ENCODE data around the gene CLEC16A.
A peak's percentile ranks its signal among the peaks of the same experiment; 100 is the strongest.

The CLEC16A gene

DNA sequence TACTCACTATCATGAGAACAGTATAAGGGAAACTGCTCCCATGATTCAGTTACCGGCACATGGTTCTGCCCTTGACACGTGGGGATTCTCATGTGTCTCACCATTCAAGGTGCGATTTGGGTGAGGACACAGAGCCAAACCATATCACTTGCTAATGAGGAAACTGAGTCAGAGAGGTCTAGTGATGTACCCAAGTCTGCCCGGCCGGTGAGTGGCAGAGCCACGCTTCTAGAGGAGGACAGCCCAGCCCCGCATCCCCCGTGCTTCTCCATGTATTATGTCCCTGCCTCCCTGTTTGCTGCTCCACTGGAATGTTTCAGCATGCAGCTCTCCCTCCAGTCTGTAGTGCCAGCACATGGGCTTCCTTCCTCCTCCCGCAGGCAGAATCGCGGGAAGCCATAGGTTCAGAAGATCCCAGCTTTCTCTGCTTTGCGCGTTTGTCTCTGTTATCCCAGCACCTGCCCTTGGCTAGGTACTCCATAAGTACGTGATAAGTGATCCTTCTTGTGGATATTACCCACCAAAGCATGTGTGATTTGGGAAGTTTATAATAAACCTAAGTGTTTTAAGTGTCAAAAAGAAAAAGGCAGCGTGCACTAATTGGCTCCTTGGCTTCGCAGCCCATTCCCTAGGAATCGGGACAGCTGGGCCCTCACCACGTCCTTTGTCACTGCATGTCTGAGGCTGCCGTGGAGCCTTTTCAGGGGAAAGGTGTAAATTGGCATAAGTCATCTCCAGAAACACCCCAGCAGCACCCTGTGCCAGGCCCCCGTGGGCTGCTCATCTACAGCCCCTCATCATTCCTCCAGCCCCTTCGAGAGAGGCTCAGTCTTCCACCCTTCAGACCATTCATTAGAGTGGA is 103.8 kb downstream of the CLEC16A start:
- no peak for DNase-seq (ENCODE audit: low spot score in 2 of 2)
- Histone ChIP-seq H3K4me3 (no peak overlapping the region), H3K36me3 (replicated peaks) (no peaks in the 10 kb centered on the region), H3K9me3 (no peaks in the 10 kb centered on the region), H3K27me3 (ENCODE audit: low read depth) (no peaks in the 10 kb centered on the region), H3K4me1 (peaks cover 16% of the 10 kb centered on the region)
- in situ Hi-C loops (cut with MboI; ENCODE audit: low sequenced_read_pairs): no loop called here

GRCh38 chr16:11049396-11050059 is 105.2 kb downstream of the CLEC16A start:
- peaks cover 16% of the 10 kb centered on the region for H3K4me1 ChIP-seq
- in situ Hi-C loops (cut with MboI; ENCODE audit: low sequenced_read_pairs): no loop called here
- H3K27me3 ChIP-seq (ENCODE audit: low read depth): no peaks in the 10 kb centered on the region
- DNase-seq (ENCODE audit: low spot score in 2 of 2): peak; percentile 46 to 67
- H3K9me3 ChIP-seq: no peaks in the 10 kb centered on the region
- H3K36me3 ChIP-seq (replicated peaks): no peaks in the 10 kb centered on the region
- no peak overlapping the region for H3K4me3 ChIP-seq

DNA sequence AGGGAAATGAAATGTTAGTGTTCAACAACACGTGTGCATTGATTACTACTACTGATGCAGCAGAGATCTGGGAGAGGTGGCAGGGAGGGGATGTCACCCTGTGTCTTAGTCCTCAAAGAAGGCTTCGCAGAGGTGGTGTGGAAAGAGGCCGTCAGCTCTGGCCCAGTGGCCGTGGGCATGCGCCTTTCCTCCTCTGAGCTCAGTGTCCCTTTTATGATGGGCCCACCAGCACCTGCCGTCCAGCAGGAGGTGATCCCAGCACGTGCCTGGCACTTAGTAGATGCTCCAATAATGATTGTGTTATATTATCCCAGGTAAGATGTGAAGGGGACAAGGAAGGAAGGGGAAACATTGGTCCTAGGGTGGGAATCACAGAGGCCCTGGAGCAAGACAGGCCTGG is 106.2 kb downstream of the CLEC16A start:
- no peak overlapping the region for H3K4me3 ChIP-seq
- in situ Hi-C loops (cut with MboI; ENCODE audit: low sequenced_read_pairs): no loop called here
- H3K4me1 ChIP-seq: peaks cover 16% of the 10 kb centered on the region
- no peaks in the 10 kb centered on the region for H3K36me3 ChIP-seq (replicated peaks)
- no peak for DNase-seq (ENCODE audit: low spot score in 2 of 2)
- H3K27me3 ChIP-seq (ENCODE audit: low read depth): no peaks in the 10 kb centered on the region
- H3K9me3 ChIP-seq: no peaks in the 10 kb centered on the region

DNA sequence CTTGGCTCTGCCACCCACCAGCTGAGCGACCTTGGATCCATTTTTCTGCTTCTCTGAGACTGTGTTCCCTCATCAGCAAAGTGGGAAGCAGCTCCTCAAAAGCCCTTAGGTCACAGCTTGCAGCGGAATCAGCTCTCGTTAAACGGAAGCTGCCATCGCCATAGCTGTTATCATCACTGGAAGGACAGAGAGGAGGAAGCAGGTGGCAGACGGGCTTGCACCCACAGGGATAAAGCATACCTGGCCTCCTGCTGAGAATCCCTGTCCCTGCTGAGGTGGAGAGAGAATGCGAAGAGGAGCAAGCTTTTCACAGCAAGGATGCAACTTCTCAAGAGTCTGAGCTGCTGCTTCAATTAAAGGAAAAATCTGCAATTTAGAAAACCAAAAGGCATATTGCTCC is 106.6 kb downstream of the CLEC16A start:
- Histone ChIP-seq H3K9me3 (no peaks in the 10 kb centered on the region), H3K36me3 (replicated peaks) (no peaks in the 10 kb centered on the region), H3K27me3 (ENCODE audit: low read depth) (no peaks in the 10 kb centered on the region), H3K4me1 (peaks cover 17% of the 10 kb centered on the region), H3K4me3 (no peak overlapping the region)
- in situ Hi-C loops (cut with MboI; ENCODE audit: low sequenced_read_pairs): no loop called here
- no peak for DNase-seq (ENCODE audit: low spot score in 2 of 2)

GRCh38 chr16:11051430-11051829 is 107.1 kb downstream of the CLEC16A start:
- DNase-seq (ENCODE audit: low spot score in 2 of 2): no peak
- Histone ChIP-seq H3K36me3 (replicated peaks) (no peaks in the 10 kb centered on the region; the same call in 1 of the 2 replicates), H3K27me3 (ENCODE audit: low read depth) (no peaks in the 10 kb centered on the region), H3K4me1 (peaks cover 20% of the 10 kb centered on the region), H3K4me3 (no peak overlapping the region), H3K9me3 (no peaks in the 10 kb centered on the region)
- in situ Hi-C loops (cut with MboI; ENCODE audit: low sequenced_read_pairs): no loop called here

GRCh38 chr16:11051879-11052808 is 107.8 kb downstream of the CLEC16A start:
- Histone ChIP-seq H3K9me3 (no peaks in the 10 kb centered on the region), H3K4me3 (no peak overlapping the region), H3K27me3 (ENCODE audit: low read depth) (no peaks in the 10 kb centered on the region), H3K4me1 (peaks cover 20% of the 10 kb centered on the region), H3K36me3 (replicated peaks) (no peaks in the 10 kb centered on the region; the same call in 1 of the 2 replicates)
- DNase-seq (ENCODE audit: low spot score in 2 of 2): no peak
- in situ Hi-C loops (cut with MboI; ENCODE audit: low sequenced_read_pairs): no loop called here

GRCh38 chr16:11053916-11054460 is 109.6 kb downstream of the CLEC16A start:
- no peak for DNase-seq (ENCODE audit: low spot score in 2 of 2)
- in situ Hi-C loops (cut with MboI; ENCODE audit: low sequenced_read_pairs): no loop called here

DNA sequence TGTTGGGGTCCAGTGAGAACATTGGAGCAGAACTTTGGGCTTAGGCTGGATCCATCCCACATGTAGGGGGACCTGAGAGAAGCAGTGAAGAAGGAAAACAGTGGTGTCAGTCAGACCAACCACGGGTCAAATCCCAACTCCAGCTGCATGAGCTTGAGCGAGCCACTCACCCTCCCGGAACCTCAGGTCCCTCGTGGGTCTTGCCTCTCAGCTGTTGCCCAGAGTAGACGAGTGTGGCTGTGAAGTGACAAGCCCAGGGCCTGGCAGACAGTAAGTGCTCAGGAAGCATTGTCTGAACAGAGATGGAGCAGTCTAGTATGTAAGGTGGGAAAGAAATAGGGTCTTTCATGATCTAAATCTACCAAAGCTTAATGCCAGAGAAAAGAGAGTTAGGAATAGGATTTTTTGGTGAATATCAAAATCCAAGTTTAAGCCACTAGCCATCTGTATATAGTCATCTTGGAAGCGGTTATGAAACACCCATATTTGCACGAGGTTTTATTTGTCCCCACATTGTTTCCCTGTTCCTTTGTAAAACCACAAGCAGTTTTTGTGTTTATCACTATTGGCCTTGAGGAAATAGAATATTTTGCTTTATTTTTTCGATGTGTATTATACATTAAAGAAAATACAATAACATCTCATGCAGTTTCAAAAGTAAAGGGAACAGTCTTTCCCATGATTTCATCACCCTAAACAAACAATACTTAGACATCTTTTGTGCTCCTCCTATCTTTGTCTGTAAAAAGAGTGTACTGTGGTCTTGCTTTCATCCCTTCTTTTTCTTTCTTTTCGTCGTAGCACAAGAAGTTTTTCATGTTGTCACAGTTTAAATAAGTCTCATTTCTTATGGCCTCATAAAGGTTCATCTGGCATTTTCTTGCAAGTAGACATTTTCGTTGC is 112.0 kb downstream of the CLEC16A start:
- Histone ChIP-seq H3K4me1 (peaks cover 19% of the 10 kb centered on the region), H3K36me3 (replicated peaks) (no peaks in the 10 kb centered on the region; the same call in 1 of the 2 replicates), H3K27me3 (ENCODE audit: low read depth) (no peaks in the 10 kb centered on the region), H3K9me3 (no peaks in the 10 kb centered on the region), H3K4me3 (no peak overlapping the region)
- no peak for DNase-seq (ENCODE audit: low spot score in 2 of 2)
- in situ Hi-C loops (cut with MboI; ENCODE audit: low sequenced_read_pairs): no loop called here

More at GRCh38 chr16:11053916-11054460, 109.6 kb downstream of the CLEC16A start:
- Histone ChIP-seq H3K4me1 (peaks cover 21% of the 10 kb centered on the region), H3K36me3 (replicated peaks) (no peaks in the 10 kb centered on the region; the same call in 1 of the 2 replicates), H3K9me3 (no peaks in the 10 kb centered on the region), H3K4me3 (no peak overlapping the region), H3K27me3 (ENCODE audit: low read depth) (no peaks in the 10 kb centered on the region)

GRCh38 chr16:11056993-11057649 is 112.8 kb downstream of the CLEC16A start:
- no peak for DNase-seq (ENCODE audit: low spot score in 2 of 2)
- H3K27me3 ChIP-seq (ENCODE audit: low read depth): no peaks in the 10 kb centered on the region
- H3K9me3 ChIP-seq: no peaks in the 10 kb centered on the region
- H3K4me3 ChIP-seq: no peak overlapping the region
- no peaks in the 10 kb centered on the region; the same call in 1 of the 2 replicates for H3K36me3 ChIP-seq (replicated peaks)
- peaks cover 22% of the 10 kb centered on the region for H3K4me1 ChIP-seq
- in situ Hi-C loops (cut with MboI; ENCODE audit: low sequenced_read_pairs): no loop called here

DNA sequence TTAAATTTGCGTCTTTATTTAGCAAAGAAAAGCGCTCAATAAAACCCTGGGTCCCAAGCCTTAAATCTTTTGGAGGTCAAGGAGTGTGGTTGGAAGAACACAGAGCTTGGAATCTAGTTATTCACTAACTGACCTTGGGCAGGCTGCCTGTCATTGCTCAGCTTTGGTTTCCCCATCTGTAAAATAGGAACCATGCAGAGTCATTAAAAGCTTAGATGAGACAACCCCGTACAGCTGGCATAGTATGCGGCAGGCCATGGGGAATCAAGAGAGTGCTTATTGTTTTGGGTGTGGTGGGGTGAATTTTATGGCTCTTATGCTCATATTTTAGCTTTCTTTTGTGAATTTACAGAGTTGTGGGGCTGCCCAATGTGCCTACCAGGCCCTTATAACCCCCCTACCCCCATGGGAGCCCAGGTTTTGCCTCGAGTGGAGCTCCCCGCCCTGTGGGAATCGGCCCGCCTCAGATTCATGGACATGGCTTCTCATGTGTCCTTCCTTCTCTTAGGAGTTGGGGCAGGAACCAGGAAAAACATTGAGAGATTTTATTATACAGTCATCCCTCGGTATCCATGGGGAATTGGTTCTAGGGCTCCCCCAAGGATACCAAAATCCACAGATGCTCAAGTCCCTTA is 113.5 kb downstream of the CLEC16A start:
- Histone ChIP-seq H3K4me1 (peaks cover 22% of the 10 kb centered on the region), H3K4me3 (no peak overlapping the region), H3K36me3 (replicated peaks) (no peaks in the 10 kb centered on the region; the same call in 1 of the 2 replicates), H3K9me3 (no peaks in the 10 kb centered on the region), H3K27me3 (ENCODE audit: low read depth) (no peaks in the 10 kb centered on the region)
- DNase-seq (ENCODE audit: low spot score in 2 of 2): no peak
- in situ Hi-C loops (cut with MboI; ENCODE audit: low sequenced_read_pairs): no loop called here

- no peak for DNase-seq (ENCODE audit: low spot score in 2 of 2)
- peaks cover 22% of the 10 kb centered on the region for H3K4me1 ChIP-seq
- no peaks in the 10 kb centered on the region for H3K27me3 ChIP-seq (ENCODE audit: low read depth)
- no peaks in the 10 kb centered on the region for H3K9me3 ChIP-seq
- H3K4me3 ChIP-seq: no peak overlapping the region
- in situ Hi-C loops (cut with MboI; ENCODE audit: low sequenced_read_pairs): no loop called here
- no peaks in the 10 kb centered on the region; the same call in 1 of the 2 replicates for H3K36me3 ChIP-seq (replicated peaks)
Observed at GRCh38 chr16:11058832-11059231, 114.5 kb downstream of the CLEC16A start.

GRCh38 chr16:11059588-11059987 is 115.2 kb downstream of the CLEC16A start:
- Histone ChIP-seq H3K27me3 (ENCODE audit: low read depth) (no peaks in the 10 kb centered on the region), H3K4me3 (no peak overlapping the region), H3K4me1 (peaks cover 22% of the 10 kb centered on the region), H3K36me3 (replicated peaks) (no peaks in the 10 kb centered on the region; the same call in 1 of the 2 replicates), H3K9me3 (no peaks in the 10 kb centered on the region)
- in situ Hi-C loops (cut with MboI; ENCODE audit: low sequenced_read_pairs): no loop called here
- no peak for DNase-seq (ENCODE audit: low spot score in 2 of 2)

Data from HAP-1 (cell line).